ENCODE results near the gene PRLR.

The PRLR gene

DNA sequence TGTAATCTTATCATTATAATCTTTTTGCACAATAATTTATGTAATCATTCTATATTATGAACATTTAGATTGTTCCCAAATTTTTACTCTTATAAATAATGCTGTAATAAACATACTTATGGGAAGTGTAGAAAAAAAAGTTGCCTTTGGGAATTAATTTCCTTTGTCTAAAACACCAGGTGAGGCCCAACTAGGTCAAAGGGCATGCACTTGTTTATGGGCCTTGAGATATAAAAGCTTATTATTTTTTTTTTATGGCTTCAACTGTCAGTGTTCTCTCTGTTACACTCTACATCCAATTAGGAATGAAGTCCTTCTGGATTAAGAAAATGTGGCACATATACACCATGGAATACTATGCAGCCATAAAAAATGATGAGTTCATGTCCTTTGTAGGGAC, 6.5 kb upstream of the PRLR start:
- in situ Hi-C loops (cut with MboI; ENCODE audit: low pct_unique_long_range_greater_than_20kb, low sequenced_read_pairs, unreplicated experiment), result no loop called here
- TF ChIP-seq CTCF (IDR thresholded peaks at IDR 0.05; ENCODE audit: extremely low read depth, insufficient read depth, missing control alignments), result no peak
- DNase-seq (ENCODE audit: low spot score), result no peak

GRCh38 chr5:35233601-35234000, 3.3 kb upstream of the PRLR start:
- no peak for DNase-seq (ENCODE audit: low spot score)
- in situ Hi-C loops (cut with MboI; ENCODE audit: low pct_unique_long_range_greater_than_20kb, low sequenced_read_pairs, unreplicated experiment), result no loop called here
- TF ChIP-seq CTCF (IDR thresholded peaks at IDR 0.05; ENCODE audit: extremely low read depth, insufficient read depth, missing control alignments), result no peak

- no peak for TF ChIP-seq CTCF (IDR thresholded peaks at IDR 0.05; ENCODE audit: extremely low read depth, insufficient read depth, missing control alignments)
- in situ Hi-C loops (cut with MboI; ENCODE audit: low pct_unique_long_range_greater_than_20kb, low sequenced_read_pairs, unreplicated experiment), result no loop called here
Observed at GRCh38 chr5:35233121-35233520, 2.8 kb upstream of the PRLR start.

GRCh38 chr5:35232124-35232523, 1.8 kb upstream of the PRLR start:
- no peak for TF ChIP-seq CTCF (IDR thresholded peaks at IDR 0.05; ENCODE audit: extremely low read depth, insufficient read depth, missing control alignments)
- DNase-seq (ENCODE audit: low spot score), result no peak
- in situ Hi-C loops (cut with MboI; ENCODE audit: low pct_unique_long_range_greater_than_20kb, low sequenced_read_pairs, unreplicated experiment), result no loop called here

More at GRCh38 chr5:35233121-35233520, 2.8 kb upstream of the PRLR start:
- DNase-seq (ENCODE audit: low spot score), result no peak

- in situ Hi-C loops (cut with MboI; ENCODE audit: low pct_unique_long_range_greater_than_20kb, low sequenced_read_pairs, unreplicated experiment), result no loop called here
- DNase-seq (ENCODE audit: low spot score), result peak; percentile 67
- TF ChIP-seq CTCF (IDR thresholded peaks at IDR 0.05; ENCODE audit: extremely low read depth, insufficient read depth, missing control alignments), result peak; percentile 43
Observed at GRCh38 chr5:35229076-35230037, 930 bp downstream of the PRLR start.

GRCh38 chr5:35228310-35228709, 2.0 kb downstream of the PRLR start:
- no peak for DNase-seq (ENCODE audit: low spot score)
- in situ Hi-C loops (cut with MboI; ENCODE audit: low pct_unique_long_range_greater_than_20kb, low sequenced_read_pairs, unreplicated experiment), result no loop called here
- no peak for TF ChIP-seq CTCF (IDR thresholded peaks at IDR 0.05; ENCODE audit: extremely low read depth, insufficient read depth, missing control alignments)

Data from GM13977 (cell line).